ENCODE measurements around the gene RAP1GAP2.

The RAP1GAP2 gene

GRCh38 chr17:2947588-2947950, 151.3 kb downstream of the RAP1GAP2 start:
- no peak for DNase-seq (ENCODE audit: low spot score)

- DNase-seq (ENCODE audit: low spot score) = no peak
Observed at GRCh38 chr17:2947996-2948550, 151.8 kb downstream of the RAP1GAP2 start.

DNA sequence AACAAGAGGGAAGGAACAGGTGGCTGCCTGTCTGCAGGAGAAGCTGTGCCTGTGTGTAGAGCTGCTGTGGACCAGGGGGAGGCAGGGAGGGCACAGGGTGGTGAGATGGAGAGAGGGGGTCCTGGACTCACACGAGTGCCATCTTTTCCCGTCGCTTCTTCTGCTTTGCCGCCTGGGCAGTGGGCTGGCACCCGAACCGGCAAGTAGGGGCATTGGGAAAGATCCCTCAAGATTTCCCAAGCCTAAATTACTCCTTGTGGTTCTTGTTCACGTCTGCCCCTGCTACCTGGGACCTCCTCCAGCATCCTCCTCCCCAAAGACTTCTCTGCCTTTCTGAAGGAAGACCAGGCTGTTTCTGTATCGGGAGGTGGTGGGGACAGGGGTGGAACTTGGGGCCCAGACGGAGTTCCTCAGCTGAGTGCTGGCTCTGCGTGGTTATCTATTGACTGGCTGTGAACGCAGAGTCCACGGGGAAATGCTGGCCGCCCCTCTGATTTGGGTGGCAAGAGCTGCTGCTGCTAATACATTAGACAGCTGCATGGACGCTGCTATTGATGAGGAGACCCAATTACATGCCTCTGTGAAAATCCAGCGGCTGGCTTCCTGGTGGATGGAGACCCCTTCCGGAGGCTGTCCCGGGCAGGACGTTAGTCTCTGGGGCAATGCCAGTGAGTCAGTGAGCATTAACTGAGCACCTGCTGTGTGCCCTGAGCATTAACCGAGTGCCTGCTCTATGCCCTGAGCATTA, 152.7 kb downstream of the RAP1GAP2 start:
- DNase-seq (ENCODE audit: low spot score) = no peak

GRCh38 chr17:2949469-2950044, 153.3 kb downstream of the RAP1GAP2 start:
- DNase-seq (ENCODE audit: low spot score) = peak; percentile 39

DNA sequence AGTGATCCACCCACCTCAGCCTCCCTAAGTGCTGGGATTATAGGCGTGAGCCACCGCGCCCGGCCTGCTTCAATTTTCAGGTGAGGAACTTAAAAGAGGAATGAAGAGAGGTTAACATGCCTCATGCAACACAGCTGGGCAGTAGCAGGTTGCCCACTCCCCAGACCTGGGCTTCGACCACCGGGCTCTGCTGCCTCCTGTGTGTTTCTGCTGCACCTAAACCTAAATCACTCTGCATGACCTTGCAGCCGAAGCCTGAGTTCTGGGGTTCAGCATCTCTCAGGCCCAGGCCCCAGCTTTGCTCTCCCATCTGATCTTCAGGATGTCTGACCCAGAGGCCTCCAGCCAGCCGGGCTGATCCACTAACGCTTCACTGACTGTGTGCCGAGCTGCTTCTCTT, 154.6 kb downstream of the RAP1GAP2 start:
- no peak for DNase-seq (ENCODE audit: low spot score)

DNA sequence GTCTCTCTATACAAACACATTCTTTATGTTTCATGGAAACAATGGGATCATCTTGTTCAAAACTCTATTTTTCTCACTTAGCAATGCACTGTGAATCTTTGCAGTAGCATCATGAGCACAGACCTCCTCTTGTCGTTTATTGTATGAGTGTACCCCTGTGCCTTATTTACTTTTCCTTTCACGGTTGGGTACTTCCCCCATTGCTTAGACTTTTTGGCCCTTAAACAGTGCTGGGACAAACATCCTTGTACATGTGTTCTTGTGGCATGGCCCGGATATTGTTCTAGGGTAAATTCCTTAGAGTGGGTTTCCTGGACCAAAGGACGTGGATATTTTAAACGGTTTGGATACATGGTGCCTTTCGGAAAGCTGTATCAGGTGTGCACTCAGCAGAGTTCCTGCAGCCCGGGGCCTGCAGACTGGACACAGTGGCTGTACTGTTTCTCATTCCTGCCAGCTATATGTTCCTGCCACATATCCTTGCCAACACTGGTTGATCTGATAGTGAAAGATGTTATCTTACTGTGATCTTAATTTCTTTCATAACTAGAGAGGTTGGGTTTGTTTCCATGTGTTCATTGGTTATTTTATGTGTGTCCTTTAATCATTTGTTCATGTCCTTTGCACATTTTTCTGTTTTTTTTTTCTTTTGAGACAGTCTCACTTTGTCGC, 156.1 kb downstream of the RAP1GAP2 start:
- no peak for DNase-seq (ENCODE audit: low spot score)

DNA sequence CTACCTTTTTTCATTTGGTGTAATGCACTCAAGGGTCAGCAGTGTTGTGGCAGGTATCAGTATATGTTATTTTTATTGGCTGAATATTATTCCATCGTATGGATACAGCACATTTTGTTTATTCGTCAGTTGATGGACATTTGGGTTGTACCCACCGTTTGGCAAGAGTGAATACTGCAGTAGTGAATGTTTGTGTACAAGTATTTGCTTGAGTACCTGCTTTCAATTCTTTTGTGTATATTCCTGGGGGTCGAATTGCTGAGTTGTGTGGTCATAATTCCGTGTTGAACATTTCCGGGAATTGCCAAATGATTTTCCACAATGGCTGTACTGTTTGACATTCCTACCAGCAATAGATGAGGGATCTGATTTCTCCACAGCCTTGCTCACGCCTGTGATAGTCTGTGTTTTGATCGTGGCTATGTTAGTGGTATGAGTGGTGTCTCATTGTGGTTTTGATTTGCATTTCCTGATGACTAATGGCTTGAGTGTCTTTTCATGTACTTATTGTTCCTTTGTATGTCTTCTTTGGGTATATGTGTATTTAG, 158.7 kb downstream of the RAP1GAP2 start:
- DNase-seq (ENCODE audit: low spot score) = peak; percentile 89

DNA sequence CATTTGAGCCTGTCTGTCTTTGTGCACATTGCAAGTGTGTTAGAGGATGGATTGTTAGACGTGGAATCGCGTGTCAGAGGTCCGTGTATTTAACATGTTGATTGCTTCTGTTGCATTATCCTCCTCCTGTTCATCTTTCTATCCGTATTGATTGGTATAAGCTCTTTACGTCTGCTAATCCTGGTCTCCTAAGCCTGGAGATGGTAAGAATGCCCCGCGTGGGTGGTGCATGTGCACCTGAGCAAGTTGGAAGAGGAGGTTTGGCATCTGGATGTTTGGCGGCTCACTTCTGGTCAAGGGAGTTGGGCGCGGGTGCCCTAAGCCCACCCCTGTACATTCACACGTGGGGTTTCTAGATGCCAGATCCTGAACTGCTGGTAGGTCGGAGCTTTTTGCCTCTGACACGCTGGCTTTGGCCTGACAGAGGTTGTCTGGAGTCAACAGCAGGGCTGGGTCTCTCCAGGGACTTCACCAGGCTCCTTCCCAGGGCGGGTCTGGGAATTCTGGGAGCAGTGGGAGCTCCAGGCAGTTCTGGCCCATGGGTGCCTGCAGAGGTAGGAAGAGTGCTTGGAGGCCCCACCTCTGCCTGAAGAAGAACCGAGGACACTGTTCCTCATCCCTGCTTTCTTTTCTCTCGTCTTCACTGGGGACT, 159.8 kb downstream of the RAP1GAP2 start:
- no peak for DNase-seq (ENCODE audit: low spot score)

GRCh38 chr17:2957631-2958286, 161.5 kb downstream of the RAP1GAP2 start:
- no peak for DNase-seq (ENCODE audit: low spot score)

GRCh38 chr17:2958706-2959222, 162.5 kb downstream of the RAP1GAP2 start:
- no peak for DNase-seq (ENCODE audit: low spot score)

GRCh38 chr17:2959371-2960130, 163.3 kb downstream of the RAP1GAP2 start:
- DNase-seq (ENCODE audit: low spot score) = no peak

DNA sequence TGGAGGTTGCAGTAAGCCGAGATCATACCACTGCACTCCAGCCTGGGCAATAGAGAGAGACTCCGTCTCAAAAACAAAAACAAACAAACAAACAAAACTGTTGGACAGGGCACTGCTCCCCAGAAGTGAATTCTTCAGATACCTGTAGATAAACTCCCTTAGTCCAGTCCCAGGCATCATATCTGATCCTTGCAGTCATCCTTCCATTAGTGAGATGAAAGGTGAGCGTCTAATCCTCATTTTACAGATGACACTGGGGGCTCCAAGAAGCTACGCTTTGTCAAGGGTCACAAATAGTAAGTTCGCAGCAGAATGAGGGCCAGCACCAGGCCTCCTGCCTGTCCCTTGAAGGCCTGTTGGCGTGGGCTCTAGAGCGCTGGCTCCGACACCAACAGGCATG, 165.2 kb downstream of the RAP1GAP2 start:
- DNase-seq (ENCODE audit: low spot score) = no peak

DNA sequence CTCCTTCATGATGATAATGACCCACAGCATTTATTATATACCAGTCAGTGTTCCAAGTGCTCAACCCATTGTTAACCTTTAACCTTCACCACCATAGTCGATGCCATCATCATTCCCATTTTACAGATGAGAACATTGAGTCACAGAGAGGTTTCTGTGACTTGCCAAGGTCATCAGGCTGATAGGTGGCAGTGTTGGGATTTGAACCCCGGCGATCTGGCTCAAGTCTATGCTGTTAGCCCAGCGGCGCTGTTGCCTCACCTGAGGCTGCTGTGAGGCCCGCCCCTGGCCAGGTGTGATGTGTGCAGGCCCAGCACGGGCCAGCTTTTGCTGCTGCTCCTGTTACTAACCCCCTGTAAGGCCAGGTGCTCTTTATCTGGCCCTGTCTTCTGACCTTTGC, 166.0 kb downstream of the RAP1GAP2 start:
- no peak for DNase-seq (ENCODE audit: low spot score)

- no peak for DNase-seq (ENCODE audit: low spot score)
Observed at GRCh38 chr17:2962729-2963128, 166.5 kb downstream of the RAP1GAP2 start.

DNA sequence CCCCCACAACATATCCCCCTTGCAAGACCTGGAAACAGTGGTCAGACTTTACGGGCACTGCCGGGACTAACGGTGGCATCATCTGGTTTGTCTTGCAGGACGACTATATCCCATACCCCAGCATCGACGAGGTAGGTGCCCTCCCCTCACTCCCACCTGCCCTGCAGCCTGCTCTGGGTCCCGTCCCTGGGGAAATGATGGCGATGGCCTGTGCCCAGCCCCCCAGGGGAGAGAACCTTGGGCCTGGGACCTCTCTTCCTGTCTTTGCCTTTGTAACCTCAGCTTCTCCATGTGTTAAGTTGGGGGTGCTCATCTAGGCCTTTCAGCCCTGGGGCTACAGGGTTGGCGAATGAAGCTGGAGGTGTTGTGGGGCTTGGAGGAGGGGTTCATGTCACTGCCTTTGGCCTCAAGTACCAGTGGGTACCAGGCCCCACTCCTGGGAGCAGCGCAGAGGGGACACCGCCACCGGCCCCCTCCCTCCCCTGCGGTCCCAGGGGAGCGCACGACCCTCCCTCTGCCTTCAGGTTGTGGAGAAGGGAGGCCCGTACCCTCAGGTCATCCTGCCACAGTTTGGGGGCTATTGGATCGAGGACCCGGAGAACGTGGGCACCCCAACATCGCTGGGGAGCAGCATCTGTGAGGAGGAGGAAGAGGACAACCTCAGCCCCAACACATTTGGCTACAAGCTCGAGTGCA, 167.2 kb downstream of the RAP1GAP2 start:
- no peak for DNase-seq (ENCODE audit: low spot score)

DNA sequence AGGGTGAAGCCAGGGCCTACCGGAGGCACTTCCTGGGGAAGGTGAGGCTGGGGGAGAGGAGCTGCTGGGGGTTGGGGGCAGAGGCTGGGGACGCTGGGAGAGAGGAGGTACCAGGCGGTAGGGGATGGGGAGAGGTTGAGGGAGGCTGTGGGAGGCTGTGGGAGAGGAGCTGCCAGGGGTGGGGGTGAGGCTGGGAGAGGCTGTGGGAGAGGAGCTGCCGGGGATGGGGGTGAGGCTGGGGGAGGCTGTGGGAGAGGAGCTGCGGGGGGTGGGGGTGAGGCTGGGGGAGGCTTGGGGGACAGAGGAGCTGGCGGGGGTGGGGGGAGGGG, 167.8 kb downstream of the RAP1GAP2 start:
- no peak for DNase-seq (ENCODE audit: low spot score)

GRCh38 chr17:2964370-2964769, 168.1 kb downstream of the RAP1GAP2 start:
- no peak for DNase-seq (ENCODE audit: low spot score)

- DNase-seq (ENCODE audit: low spot score) = no peak
Observed at GRCh38 chr17:2964831-2965230, 168.6 kb downstream of the RAP1GAP2 start.

DNA sequence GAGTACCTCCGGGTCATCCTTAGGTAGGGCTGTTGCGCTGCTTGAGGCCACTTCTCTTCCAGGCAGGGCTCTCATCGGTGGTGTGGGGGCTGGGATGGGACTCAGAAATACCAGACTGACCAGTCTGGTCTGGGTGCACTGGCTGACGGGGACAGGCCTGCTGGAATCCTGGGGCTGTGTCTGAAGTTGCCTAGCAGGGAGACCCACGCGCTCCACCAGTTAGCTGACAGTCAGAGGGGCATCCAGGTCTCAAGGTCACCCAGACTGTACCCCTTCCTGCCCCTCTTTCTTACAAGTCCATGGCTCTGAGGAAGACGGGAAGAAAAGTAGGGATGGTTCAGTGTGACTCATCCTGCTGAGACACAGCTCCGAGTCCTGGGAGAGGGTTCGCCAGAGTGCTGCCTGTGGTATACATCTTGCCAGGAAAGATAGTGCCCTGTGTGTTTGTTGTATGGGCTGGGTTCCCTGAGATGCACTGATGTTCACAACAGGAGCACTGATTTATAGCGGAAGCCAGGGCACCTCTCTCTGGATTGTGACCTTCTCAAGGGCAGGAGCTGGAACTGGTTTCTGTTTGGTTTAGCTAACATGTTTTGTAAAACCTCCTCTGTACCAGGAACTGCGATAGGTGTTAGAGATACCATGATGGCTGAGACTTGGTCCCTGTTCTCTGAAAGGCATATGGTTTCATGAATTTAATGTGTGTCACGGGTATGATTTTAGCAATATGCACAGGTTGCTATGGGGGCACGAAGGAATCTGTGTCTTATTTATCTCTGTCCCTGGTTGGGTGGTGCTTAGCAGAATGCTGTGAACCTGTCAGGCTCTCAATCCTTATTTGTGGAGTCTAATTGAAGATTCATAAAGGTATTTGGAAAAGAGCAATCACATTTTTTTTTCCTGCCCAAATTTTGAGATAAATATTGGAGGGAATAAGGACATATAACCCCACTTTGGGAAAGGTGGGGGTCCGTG, 169.7 kb downstream of the RAP1GAP2 start:
- peak; percentile 42 for DNase-seq (ENCODE audit: low spot score)

Measured in RKO (cell line).